GM19193 (cell line): ENCODE data around the gene CENATAC.

Source experiments
- POLR2A ChIP-seq: IDR thresholded peaks from 4 replicates; pipeline ENCODE4 v1.6.1; 2011; ENCODE audit not compliant: insufficient read depth, insufficient read length; ENCODE audit errors: extremely low read depth

The CENATAC gene

DNA sequence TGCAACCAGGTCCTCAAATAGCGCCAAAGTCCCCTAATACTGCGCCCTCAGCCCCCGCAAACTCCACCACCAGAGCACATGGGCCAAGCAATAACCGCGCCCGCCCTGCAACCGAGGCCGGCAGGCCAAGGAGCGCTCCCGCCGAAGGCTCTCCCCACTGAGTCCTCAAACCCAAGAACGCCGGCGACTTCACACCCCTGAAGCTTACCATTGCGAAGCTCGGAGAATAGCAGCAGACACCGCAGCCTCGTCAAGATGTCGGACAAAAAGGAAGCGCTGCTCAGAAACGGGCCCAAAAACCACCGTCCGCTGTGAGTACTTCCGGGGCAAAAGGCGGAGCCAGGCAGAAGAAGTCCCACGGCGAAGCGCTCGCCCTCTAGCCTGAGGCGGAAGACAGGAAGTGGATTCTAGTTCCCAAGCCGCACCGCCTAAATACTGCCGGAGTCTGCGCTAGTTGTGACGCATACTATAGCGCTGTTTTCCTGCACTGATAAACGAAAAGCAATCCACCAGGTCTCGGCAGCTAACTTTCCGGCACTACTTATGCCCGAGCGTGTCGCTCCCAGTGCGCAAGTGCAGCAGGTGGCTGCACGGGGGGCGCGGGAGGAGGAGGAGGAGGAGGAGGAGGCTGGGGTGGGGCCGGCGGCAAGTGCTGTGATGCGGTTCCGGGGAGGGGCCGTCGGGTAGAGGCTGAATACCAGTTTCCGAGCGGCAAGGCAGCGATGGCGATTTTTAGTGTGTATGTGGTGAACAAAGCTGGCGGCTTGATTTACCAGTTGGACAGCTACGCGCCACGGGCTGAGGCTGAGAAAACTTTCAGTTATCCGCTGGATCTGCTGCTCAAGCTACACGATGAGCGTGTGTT lies 20.4 kb downstream of the CENATAC start, which contains the start of the genes RPS25 and TRAPPC4:
RPS25 (minus strand) TSS at position 270 of the 865 bp plus-strand sequence; CDS start at position 211, 59 bp downstream.
TRAPPC4 (plus strand) TSS at position 693 of the 865 bp plus-strand sequence; CDS start at position 723, 30 bp downstream.
- peak; percentile 94 for TF ChIP-seq POLR2A

- TF ChIP-seq POLR2A: no peak
Measured at GRCh38 chr11:119019996-119020395, 22.1 kb downstream of the CENATAC start.

- TF ChIP-seq POLR2A: no peak
Measured at GRCh38 chr11:119021631-119022030, 23.7 kb downstream of the CENATAC start.

DNA sequence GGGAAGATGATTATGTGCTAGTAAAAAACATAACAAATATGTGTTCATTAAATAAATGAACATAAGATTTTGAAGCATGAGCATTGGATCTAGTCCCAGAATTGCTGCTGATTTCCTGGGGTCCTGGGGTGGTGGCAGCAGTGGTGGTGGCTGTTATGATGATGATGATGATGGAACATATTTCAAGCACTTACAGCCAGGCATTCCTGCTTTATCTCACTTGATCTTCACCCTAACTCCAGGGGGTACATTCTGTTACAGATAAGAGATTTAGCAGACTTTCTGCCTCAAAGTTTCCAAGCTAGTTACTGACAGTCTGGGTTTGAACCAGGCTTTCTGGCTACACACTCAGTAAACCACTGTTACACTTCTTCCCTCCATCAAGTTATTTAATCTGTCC lies 25.8 kb downstream of the CENATAC start:
- TF ChIP-seq POLR2A: no peak

GRCh38 chr11:119024430-119025098 lies 26.6 kb downstream of the CENATAC start:
- TF ChIP-seq POLR2A: no peak

DNA sequence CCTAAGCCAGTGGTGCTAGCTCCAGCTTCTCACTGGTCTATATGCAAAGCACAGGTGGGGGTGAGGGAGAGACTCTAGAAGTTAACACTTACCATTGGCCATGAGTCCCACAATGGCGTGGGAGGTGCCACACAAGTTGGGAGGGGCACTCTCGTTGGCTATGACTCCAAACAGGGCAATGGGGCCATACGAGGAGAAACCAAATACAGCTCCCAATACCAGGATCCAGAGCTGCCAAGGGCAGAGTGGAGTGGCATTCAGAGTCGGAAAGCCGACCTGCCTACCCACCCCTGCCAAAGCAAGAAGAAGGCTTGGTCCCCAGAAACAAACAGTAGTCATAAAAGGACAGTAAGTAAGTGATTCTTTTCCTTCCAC lies 27.1 kb downstream of the CENATAC start:
- no peak for TF ChIP-seq POLR2A

- no peak for TF ChIP-seq POLR2A
Measured at GRCh38 chr11:119025541-119025940, 27.6 kb downstream of the CENATAC start.

DNA sequence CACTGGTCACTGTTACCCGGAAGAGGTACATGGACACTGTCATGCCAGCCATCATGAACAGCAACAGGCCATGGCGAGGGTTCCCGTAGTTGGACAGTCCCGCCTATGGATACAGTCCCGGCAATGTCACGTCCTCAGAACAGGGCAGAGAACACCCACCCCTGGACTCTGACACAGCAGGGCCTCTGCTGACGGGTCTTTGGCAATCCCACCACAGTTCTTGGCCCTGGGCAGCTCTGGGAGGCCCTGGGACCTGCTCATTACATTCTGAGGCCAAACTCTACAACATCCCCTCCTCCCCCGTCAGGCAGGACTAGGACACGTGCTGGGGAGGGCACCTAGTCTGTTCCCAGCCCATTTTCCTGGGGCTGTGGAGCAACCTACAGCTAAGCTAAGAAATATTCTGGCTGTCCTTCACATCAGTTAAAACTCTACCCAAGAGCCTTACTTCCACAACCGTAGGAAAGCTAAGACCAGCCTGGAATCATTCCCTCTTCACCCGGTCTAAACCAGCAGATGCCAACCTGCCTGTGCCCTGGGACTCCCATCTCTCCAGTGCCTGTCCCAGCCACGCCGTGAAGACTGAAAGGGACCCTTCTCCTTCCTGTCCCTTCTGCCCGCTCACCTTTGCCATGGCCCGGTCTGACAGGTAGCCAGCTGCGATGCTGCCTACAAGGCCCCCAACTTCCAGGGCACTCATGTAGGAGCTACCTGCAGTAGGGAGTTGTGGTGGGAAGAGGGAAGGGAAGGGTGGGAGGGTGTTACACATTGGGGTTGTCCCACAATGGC lies 28.2 kb downstream of the CENATAC start:
- TF ChIP-seq POLR2A: no peak

DNA sequence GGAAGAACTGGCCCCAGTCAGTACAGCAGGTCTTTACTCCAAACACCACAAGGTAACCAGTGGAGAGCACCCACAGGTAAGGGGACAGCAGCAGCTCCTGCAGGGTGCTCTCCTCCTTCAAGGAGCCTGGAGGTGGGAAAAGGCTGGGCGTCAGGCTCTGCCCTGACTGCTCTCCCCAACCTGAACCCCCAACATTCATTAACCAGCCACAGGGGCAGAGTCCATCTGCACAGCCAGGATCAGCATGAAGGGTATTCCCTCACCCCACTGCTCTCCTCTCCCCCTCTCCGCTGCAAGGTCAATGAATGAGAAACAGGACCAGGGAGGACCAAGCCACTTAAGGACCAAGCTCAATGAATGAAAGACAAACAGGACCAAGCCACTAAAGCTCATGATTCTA lies 29.0 kb downstream of the CENATAC start:
- no peak for TF ChIP-seq POLR2A

DNA sequence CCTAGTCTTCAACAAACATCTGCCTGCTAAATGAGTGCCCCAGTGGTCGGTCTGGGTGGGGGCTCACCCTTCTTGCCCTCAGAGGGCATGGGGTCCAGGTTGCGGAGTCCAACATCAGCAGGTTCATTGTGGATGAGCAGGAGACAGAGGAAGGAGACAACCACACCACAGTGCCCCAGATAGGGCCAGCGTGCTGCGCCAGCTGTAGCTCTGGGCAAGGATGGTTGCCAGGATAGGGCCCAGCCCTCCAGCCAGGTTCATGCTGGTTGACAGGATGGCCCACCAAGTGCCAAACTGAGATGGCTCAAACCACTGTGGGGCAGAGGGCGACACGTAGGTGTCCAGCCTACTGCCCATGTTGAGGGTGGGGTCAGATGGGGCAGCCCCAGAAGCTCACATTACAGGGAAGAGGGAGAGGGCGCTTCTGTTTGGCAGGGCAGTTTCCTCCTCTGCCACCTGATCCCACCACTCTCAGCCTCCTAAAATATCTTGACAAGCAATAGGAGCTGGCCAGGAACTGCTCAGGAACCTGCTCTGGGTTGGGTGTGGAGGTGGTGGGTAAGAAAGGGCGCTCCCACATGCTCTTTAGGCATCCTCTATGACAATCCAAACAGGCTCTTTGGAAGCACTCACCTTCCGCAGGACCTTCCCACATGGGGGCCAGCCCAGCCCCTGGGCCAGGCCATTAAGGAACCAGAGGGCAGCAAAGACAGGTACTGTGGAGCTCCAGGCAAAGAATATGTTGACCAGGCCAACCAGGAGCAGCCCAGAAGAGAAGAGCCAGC lies 29.8 kb downstream of the CENATAC start:
- TF ChIP-seq POLR2A: no peak

DNA sequence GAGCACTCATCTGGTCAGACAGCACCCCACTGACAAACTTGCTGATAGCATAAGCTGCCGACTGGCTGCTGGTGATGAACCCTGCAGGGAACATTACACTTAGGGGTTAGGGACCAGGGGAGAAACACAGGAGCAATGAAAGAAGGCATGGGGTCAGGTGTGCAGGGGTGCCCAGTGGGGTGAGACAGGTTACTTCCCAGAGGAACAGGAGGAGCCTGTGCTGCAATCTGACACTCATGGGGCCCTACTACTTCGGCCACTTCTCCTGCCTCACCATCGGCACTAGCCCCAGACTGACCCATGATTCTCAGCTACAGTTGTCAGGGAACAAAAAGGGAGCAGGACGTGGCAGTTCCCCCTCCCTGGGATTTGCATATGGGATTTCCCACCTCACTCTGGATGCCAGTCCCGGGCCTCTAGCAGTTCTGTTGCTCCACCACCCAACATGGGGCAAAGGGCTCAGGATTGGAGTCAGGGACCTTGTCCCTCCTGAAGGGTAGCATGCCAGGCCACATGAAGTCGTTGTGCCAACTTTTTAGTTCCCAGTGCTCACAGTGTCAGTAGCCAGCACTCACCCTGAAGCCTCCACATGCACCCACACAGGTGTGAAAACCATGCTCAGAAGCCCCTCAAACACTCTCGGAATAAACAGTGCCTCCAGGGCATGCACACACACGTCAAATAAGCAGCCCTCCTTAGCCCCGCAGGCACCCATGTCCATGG lies 30.6 kb downstream of the CENATAC start:
- no peak for TF ChIP-seq POLR2A

DNA sequence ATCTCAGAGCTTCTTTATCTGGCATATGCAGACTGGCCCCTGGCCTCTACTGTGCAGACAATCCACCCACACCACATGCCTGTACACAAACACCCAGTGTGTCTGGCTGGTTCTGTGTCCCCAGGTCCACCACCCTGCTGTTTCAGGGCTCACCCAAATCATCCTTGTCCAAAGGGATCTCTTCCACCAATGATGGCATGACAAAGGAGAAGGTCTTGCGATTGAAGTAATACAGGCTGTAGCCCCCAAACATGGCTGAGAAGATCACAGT lies 31.1 kb downstream of the CENATAC start:
- no peak for TF ChIP-seq POLR2A

DNA sequence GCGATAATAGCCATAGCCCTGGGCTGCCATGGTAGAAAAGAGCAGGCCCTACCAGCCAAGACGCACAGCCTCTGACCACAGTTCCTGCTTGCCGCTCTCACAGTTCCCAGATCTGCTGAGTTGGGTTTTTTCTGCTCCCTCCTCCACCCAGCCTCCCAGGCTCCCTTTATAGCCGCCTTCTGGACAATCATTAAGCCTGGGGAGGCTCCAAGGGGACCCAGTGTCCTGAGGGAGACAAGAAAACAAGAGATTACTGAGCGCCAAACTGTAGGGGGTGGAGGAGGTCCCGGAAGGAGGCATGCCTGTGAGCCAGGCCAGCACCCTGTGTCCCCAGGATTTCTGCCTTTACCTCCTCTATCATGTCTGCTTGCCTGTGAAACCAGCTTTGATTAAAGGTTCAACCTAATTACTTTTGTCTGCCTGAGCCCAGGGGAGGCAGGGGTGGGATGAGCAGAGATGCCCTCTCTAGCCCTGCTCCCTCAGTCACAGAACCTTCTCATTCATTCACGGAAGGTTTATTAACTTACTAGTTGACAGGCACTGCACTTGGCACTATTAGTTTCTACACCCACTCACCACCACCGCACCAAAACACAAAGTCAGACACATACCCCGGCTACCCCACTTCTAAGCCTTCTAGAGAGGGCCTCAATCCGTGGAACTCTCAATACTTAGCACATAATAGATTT lies 31.5 kb downstream of the CENATAC start:
- TF ChIP-seq POLR2A: no peak

DNA sequence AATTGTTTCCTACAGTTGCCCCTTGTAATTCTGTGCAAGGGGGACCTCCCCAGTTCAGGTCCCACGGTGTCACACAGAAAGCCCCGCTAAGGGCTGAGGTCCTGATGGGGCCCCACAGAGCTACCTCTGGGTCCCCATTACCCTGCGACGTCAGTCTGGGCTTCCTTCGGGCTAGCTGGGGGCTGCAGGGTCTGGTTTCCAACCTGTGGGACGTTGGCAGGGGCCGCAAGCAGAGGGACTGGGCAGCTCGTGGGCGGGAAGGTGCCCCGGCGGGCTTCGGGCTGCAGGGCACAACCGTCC lies 32.0 kb downstream of the CENATAC start:
- no peak for TF ChIP-seq POLR2A
